NB4 (cell line): ENCODE results near the gene MMRN2.

ENCODE experiments used
- CTCF ChIP-seq: IDR thresholded peaks from one replicate; pipeline ENCODE4 v1.5.1; 2012; ENCODE audit warnings: low read depth, low read length
- MAX ChIP-seq: IDR thresholded peaks from 2 replicates; pipeline ENCODE4 v1.6.1; 2011; ENCODE audit warnings: low read depth, low read length
- MYC ChIP-seq: IDR thresholded peaks from 2 replicates; pipeline ENCODE4 v1.6.1; 2011; ENCODE audit warnings: low read depth, low read length
- POLR2A ChIP-seq: IDR thresholded peaks from 2 replicates; pipeline ENCODE4 v1.6.1; 2011; ENCODE audit warnings: mild to moderate bottlenecking; ENCODE audit not compliant: insufficient read length; ENCODE audit errors: extremely low read depth

GRCh38 chr10:86918022-86918471, 39.4 kb downstream of the MMRN2 start:
- TF ChIP-seq CTCF (no peak), POLR2A (no peak), MYC (no peak), MAX (no peak)
